Endodermal cell (in vitro differentiated cells): Measurements from ENCODE around the gene CD44. TPM values are rescaled to one million over a fixed set of nuclear protein-coding genes. Genes with fewer than 3 reads are reported as not detected.

Experiments used
- DNase-seq: peaks from one replicate; pipeline ENCODE4 v3.0.0-alpha.2; 2017
- H3K27ac ChIP-seq: 2 replicates; pipeline ENCODE4 v1.5.1; 2013; ENCODE audit warnings: mild to moderate bottlenecking, low read depth, low read length, moderate library complexity
- H3K27me3 ChIP-seq: 2 replicates; pipeline ENCODE4 v1.6.1; 2013; ENCODE audit warnings: mild to moderate bottlenecking, low read length, moderate library complexity; ENCODE audit not compliant: insufficient read depth, control insufficient read depth, poor library complexity, severe bottlenecking
- H3K36me3 ChIP-seq: 2 replicates; pipeline ENCODE4 v1.7.0; 2013; ENCODE audit warnings: mild to moderate bottlenecking, low read length, moderate library complexity; ENCODE audit not compliant: control insufficient read depth, insufficient read depth
- H3K4me1 ChIP-seq: one replicate; pipeline ENCODE4 v1.7.0; 2013; ENCODE audit warnings: low read length; ENCODE audit not compliant: control insufficient read depth, insufficient read depth
- H3K4me3 ChIP-seq: 2 replicates; pipeline ENCODE4 v1.5.1; 2013; ENCODE audit warnings: mild to moderate bottlenecking, low read length, moderate library complexity
- H3K9ac ChIP-seq: 2 replicates; pipeline ENCODE4 v1.6.1; 2013; ENCODE audit warnings: mild to moderate bottlenecking, low read length, moderate library complexity; ENCODE audit not compliant: poor library complexity, severe bottlenecking; ENCODE audit errors: extremely low read depth
- H3K9me3 ChIP-seq: 2 replicates; pipeline ENCODE4 v1.6.1; 2013; ENCODE audit warnings: mild to moderate bottlenecking, low read length, moderate library complexity; ENCODE audit not compliant: control insufficient read depth
- H3K27ac Mint-ChIP-seq: 2 replicates; pipeline ENCODE4 v1.8.0; 2020; ENCODE audit warnings: mixed read lengths
- H3K27me3 Mint-ChIP-seq: 2 replicates; pipeline ENCODE4 v1.8.0; 2021; ENCODE audit warnings: mild to moderate bottlenecking, mixed read lengths; ENCODE audit not compliant: insufficient read depth
- H3K36me3 Mint-ChIP-seq: 2 replicates; pipeline ENCODE4 v1.8.0; 2020; ENCODE audit warnings: low read depth, mixed read lengths
- H3K4me1 Mint-ChIP-seq: 2 replicates; pipeline ENCODE4 v1.8.0; 2020; ENCODE audit warnings: mixed read lengths
- H3K4me3 Mint-ChIP-seq: 2 replicates; pipeline ENCODE4 v1.8.0; 2020; ENCODE audit warnings: mild to moderate bottlenecking, moderate library complexity, mixed read lengths
- H3K9me3 Mint-ChIP-seq: 2 replicates; pipeline ENCODE4 v1.8.0; 2020; ENCODE audit warnings: mild to moderate bottlenecking, mixed read lengths
- WGBS, 2 experiments: methylation state at CpG; one replicate each; pipeline versions ENCODE4 v1.1.5 to v1.1.7; 2013; ENCODE audit warnings: missing lambda C conversion rate in 2 of 2, mixed read lengths in 1 of 2; ENCODE audit not compliant: insufficient coverage in 1 of 2, insufficient read length in 1 of 2; 5-methylcytosine and 5-hydroxymethylcytosine counted together
- total RNA-seq, 2 donors: library from RNA; stranded (reverse); fragmentation: NEBNext Ultra II Directional in 1 of 2; extraction: Animal tissue kit (Norgen Biotek cat#: 25700) in 1 of 2; gene quantifications; 2 replicates in 1 of 2; 3 replicates in 1 of 2; pipeline ENCODE4 v1.2.1, GENCODE V29; 2021
- TF ChIP-seq, protein P1 (sequence below): fragments of 200-600 bp; sonication (generic); conservative IDR thresholded peaks from 2 replicates; pipeline ENCODE4 v1.5.0; 2021; ENCODE audit warnings: antibody characterized with exemption, mild to moderate bottlenecking

CD44 gene
- total RNA-seq, 2 donors from 2014 or later, result 1.2 to 4.6 TPM

DNA sequence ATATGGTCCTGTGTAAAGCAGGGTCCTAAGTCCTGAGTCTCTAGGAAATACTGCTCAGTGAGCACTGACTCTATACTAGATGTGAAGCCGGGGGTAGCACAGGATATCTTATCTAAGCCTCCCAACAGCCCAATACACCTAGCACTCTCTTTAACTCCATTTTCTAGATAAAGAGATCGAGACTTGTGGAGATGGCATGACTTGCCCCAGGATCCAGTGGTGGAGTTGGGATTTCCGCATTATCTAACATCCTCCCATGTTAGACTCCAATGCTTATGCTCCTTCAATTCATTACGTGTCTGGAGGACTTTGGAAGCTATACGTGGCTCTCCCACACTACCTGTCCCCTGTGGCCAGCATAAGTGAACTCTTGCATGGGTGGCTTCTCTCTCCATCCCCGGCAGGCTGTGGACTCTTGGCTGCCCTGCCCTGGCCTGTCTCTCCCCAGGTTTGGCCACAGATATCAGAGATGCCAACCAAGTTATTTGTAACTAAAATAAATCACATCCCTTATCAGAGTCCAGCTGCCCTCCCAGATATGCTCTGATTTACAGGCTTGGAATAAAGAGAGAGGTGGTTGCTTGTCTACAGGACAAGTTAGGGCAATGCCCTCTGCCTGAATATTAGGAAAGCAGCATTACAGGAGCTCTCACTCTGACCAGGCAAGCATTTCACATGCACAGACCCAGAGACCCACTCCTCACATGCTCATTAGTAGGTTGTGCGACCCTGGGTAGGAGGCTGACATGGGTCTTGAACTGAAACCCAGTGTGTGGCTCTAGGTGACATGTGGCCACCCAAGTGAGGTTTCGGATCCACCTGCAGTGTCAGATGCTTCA, 4.5 kb downstream of the CD44 start:
- H3K9ac ChIP-seq, result no peak overlapping the region
- H3K4me3 ChIP-seq, result no peak overlapping the region
- Mint-ChIP-seq H3K27me3 (peaks cover 93% of the 10 kb centered on the region), H3K36me3 (no peaks in the 10 kb centered on the region), H3K27ac (no peak overlapping the region), H3K4me1 (peaks cover 40% of the 10 kb centered on the region), H3K9me3 (no peaks in the 10 kb centered on the region), H3K4me3 (no peak overlapping the region)
- TF ChIP-seq, protein P1, sequence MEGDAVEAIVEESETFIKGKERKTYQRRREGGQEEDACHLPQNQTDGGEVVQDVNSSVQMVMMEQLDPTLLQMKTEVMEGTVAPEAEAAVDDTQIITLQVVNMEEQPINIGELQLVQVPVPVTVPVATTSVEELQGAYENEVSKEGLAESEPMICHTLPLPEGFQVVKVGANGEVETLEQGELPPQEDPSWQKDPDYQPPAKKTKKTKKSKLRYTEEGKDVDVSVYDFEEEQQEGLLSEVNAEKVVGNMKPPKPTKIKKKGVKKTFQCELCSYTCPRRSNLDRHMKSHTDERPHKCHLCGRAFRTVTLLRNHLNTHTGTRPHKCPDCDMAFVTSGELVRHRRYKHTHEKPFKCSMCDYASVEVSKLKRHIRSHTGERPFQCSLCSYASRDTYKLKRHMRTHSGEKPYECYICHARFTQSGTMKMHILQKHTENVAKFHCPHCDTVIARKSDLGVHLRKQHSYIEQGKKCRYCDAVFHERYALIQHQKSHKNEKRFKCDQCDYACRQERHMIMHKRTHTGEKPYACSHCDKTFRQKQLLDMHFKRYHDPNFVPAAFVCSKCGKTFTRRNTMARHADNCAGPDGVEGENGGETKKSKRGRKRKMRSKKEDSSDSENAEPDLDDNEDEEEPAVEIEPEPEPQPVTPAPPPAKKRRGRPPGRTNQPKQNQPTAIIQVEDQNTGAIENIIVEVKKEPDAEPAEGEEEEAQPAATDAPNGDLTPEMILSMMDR, result no peak
- peaks cover 17% of the 10 kb centered on the region for H3K4me1 ChIP-seq
- no peak for DNase-seq
- H3K9me3 ChIP-seq, result no peaks in the 10 kb centered on the region
- 94 to 95% methylated on average over 5 to 8 of the region's 8 CpGs for WGBS, 2 experiments
- peaks cover 69% of the 10 kb centered on the region for H3K27me3 ChIP-seq
- H3K27ac ChIP-seq, result no peak overlapping the region
- no peaks in the 10 kb centered on the region for H3K36me3 ChIP-seq

DNA sequence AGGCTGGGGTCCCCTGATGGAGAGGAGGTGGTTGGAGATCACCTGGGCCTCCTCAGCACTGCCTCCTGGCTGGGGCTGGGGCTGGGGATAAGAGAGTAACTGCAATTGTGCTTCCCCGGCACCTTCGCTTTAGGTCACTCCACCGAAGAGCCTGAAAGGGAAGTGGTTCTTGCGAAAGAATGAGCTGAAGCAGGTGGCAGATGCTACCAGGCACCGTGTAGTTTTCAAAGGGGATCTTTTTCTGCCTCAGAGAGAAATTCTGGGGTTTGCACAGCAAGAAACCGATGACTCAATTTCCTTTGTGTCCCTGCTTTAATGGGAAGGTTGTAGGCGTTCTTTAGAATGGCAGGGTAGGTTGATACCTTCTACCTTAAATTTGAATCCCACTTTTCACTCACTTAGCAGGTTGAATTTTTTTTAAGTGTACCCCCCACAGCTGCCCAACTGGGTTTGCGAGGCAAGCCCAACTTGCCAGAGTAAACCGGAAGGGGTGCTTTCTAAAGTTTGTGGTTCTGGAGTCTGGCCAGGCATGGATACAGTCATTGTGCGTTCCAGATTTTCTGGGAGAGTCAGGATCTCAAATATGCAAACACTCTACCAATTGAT, 5.3 kb downstream of the CD44 start:
- H3K4me3 ChIP-seq, result no peak overlapping the region

DNA sequence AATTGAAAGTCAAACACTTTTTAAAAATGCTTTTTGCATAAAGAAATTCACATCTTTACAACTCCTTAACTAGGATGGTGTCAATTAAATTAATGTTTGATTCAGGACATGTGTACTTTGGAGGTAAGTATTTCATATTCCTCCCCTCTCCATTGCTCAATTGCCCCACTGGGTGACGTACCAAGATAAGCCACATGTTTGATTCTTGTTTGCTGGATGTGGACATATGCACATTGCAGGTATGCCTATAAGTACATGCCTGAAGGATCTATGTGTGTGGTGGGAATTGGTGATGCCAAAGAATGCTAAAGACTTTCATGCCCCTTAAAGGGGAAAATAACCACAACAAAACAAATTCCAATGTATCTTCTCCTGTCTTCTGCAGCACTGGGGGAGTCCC, 5.8 kb downstream of the CD44 start:
- Mint-ChIP-seq H3K27me3 (peaks cover 93% of the 10 kb centered on the region), H3K36me3 (no peaks in the 10 kb centered on the region), H3K27ac (no peak overlapping the region), H3K9me3 (no peaks in the 10 kb centered on the region), H3K4me3 (no peak overlapping the region), H3K4me1 (peaks cover 34% of the 10 kb centered on the region)
- Histone ChIP-seq H3K9ac (no peak overlapping the region), H3K27me3 (peaks cover 69% of the 10 kb centered on the region), H3K4me1 (peaks cover 17% of the 10 kb centered on the region), H3K4me3 (no peak overlapping the region), H3K9me3 (no peaks in the 10 kb centered on the region), H3K27ac (no peak overlapping the region), H3K36me3 (no peaks in the 10 kb centered on the region)
- DNase-seq, result no peak
- TF ChIP-seq, protein P1, result no peak
- 100% methylated on average over 1 of the region's 1 CpG; no CpG with 5 or more reads in 1 of the 2 experiments for whole genome bisulfite sequencing, 2 experiments

More for the DNA sequence above, 5.3 kb downstream of the CD44 start:
- H3K4me3 Mint-ChIP-seq, result no peak overlapping the region
- DNase-seq, result no peak
- Histone ChIP-seq H3K27me3 (peaks cover 69% of the 10 kb centered on the region), H3K36me3 (no peaks in the 10 kb centered on the region), H3K4me1 (peaks cover 17% of the 10 kb centered on the region), H3K9ac (no peak overlapping the region), H3K9me3 (no peaks in the 10 kb centered on the region), H3K27ac (no peak overlapping the region)
- 79 to 85% methylated on average over 5 to 10 of the region's 10 CpGs for WGBS, 2 experiments
- no peaks in the 10 kb centered on the region for H3K36me3 Mint-ChIP-seq
- H3K9me3 Mint-ChIP-seq, result no peaks in the 10 kb centered on the region
- TF ChIP-seq, protein P1, result no peak
- H3K27me3 Mint-ChIP-seq, result peaks cover 93% of the 10 kb centered on the region
- no peak overlapping the region for H3K27ac Mint-ChIP-seq
- peaks cover 38% of the 10 kb centered on the region for H3K4me1 Mint-ChIP-seq
